HG03196 (cell line): Measurements from ENCODE around the gene EPS8L1.
"Not testable (repeated sequence)": the region's sequence is repeated elsewhere in the genome, so short reads cannot be mapped to it uniquely, and the experiment has no call there.

ENCODE experiments used
- ATAC-seq: cut with Tn5 transposase; IDR thresholded peaks from one replicate; pipeline ENCODE4 v1.9.1; 2021; ENCODE audit not compliant: unreplicated experiment

Gene EPS8L1

GRCh38 chr19:55075371-55075998 is at the start of gene EPS8L1:
TSS of gene EPS8L1 (plus strand) at chr19:55075869. CDS start at chr19:55076445, 576 bp downstream.
- ATAC-seq: no peak

GRCh38 chr19:55027140-55027471 is 48.6 kb upstream of the EPS8L1 start:
- not testable (repeated sequence) for ATAC-seq

- no peak for ATAC-seq
Observed at GRCh38 chr19:55027472-55028337, 48.0 kb upstream of the EPS8L1 start.

GRCh38 chr19:55028757-55029156 is 46.9 kb upstream of the EPS8L1 start:
- no peak for ATAC-seq

- ATAC-seq: no peak
Observed at GRCh38 chr19:55031178-55031577, 44.5 kb upstream of the EPS8L1 start.

GRCh38 chr19:55032170-55032800 is 43.4 kb upstream of the EPS8L1 start:
- ATAC-seq: no peak

- not testable (repeated sequence) for ATAC-seq
Observed at GRCh38 chr19:55032976-55033643, 42.6 kb upstream of the EPS8L1 start.

GRCh38 chr19:55034751-55035150 is 40.9 kb upstream of the EPS8L1 start:
- no peak for ATAC-seq

GRCh38 chr19:55036058-55036457 is 39.6 kb upstream of the EPS8L1 start:
- no peak for ATAC-seq

- not testable (repeated sequence) for ATAC-seq
Observed at GRCh38 chr19:55037603-55038002, 38.1 kb upstream of the EPS8L1 start.

- ATAC-seq: not testable (repeated sequence)
Observed at GRCh38 chr19:55040654-55041053, 35.0 kb upstream of the EPS8L1 start.

- no peak for ATAC-seq
Observed at GRCh38 chr19:55041244-55041626, 34.4 kb upstream of the EPS8L1 start.

GRCh38 chr19:55041627-55042343 is 33.9 kb upstream of the EPS8L1 start:
- ATAC-seq: no peak

GRCh38 chr19:55042344-55042678 is 33.4 kb upstream of the EPS8L1 start:
- ATAC-seq: no peak

GRCh38 chr19:55042688-55043087 is 33.0 kb upstream of the EPS8L1 start:
- no peak for ATAC-seq

GRCh38 chr19:55044286-55044685 is 31.4 kb upstream of the EPS8L1 start:
- ATAC-seq: no peak

GRCh38 chr19:55044771-55045716 is 30.6 kb upstream of the EPS8L1 start:
- no peak for ATAC-seq

- no peak for ATAC-seq
Observed at GRCh38 chr19:55046975-55047622, 28.6 kb upstream of the EPS8L1 start.

GRCh38 chr19:55047951-55048350 is 27.7 kb upstream of the EPS8L1 start:
- ATAC-seq: no peak
